GM23338 (cell line): Measurements from ENCODE around the gene MAZ.

Source experiments
- CTCF ChIP-seq, 2 experiments: fragments of 200-600 bp in 1 of 2; sonication (generic) in 1 of 2; conservative IDR thresholded peaks; 2 replicates each; pipeline versions ENCODE4 v1.5.1 to v1.6.1; 2016 to 2017; ENCODE audit warnings: antibody characterized with exemption in 2 of 2, low read depth in 2 of 2, mild to moderate bottlenecking in 2 of 2, moderate library complexity in 1 of 2
- EZH2 ChIP-seq: fragments of 200-600 bp; sonication (generic); IDR thresholded peaks from one replicate; pipeline ENCODE4 v1.8.0; 2017; ENCODE audit warnings: antibody characterized with exemption, mild to moderate bottlenecking, low read depth; ENCODE audit not compliant: unreplicated experiment
- EZH2phosphoT487 ChIP-seq: fragments of 200-600 bp; sonication (generic); IDR thresholded peaks from one replicate; pipeline ENCODE4 v1.8.1; 2018; ENCODE audit warnings: antibody characterized with exemption; ENCODE audit not compliant: unreplicated experiment

GRCh38 chr16:29784901-29785500 lies 21.3 kb upstream of the MAZ start:
- TF ChIP-seq CTCF (conservative IDR thresholded peaks at IDR 0.05; ENCODE audit: low read depth in 2 of 2) (peak; percentile 74 to 84), EZH2 (no peak), EZH2phosphoT487 (no peak)
